GM21515 (cell line): ENCODE measurements around the gene DMAC2.
"Not testable (repeated sequence)": the region's sequence is repeated elsewhere in the genome, so short reads cannot be mapped to it uniquely, and the experiment has no call there.

Experiments used
- ATAC-seq: cut with Tn5 transposase; IDR thresholded peaks from one replicate; pipeline ENCODE4 v1.9.1; 2021; ENCODE audit not compliant: unreplicated experiment

DMAC2 gene

DNA sequence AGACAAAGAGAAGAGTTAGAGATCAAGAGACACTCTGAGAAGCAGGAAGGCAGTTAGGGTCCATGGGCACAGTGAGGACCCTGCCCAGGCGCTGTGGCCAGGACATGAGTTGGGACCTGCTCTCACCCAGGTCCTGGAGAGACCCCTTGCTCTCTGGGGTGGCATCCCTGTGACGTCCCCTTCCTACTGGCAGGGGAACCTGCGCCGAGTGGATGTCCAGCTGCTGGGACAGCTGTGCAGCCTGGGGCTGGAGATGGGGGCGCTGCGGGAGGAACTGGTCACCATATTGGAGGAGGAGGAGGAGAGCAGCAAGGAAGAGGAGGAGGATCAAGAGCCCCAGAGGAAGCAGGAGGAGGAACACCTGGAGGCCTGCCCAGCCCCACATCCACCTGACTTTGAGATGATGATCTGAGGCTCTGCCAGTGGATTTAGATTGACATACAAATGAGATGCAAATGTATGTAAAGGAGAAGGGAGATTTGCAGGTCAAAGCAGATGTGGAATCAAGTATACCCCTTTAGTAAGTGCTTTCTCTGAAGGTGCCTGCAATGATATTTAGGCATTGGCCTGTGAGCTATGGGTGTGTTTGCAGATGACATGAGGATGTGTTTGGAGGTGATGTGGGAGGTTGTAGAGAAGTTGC is 4.2 kb upstream of the DMAC2 start:
- ATAC-seq: no peak

DNA sequence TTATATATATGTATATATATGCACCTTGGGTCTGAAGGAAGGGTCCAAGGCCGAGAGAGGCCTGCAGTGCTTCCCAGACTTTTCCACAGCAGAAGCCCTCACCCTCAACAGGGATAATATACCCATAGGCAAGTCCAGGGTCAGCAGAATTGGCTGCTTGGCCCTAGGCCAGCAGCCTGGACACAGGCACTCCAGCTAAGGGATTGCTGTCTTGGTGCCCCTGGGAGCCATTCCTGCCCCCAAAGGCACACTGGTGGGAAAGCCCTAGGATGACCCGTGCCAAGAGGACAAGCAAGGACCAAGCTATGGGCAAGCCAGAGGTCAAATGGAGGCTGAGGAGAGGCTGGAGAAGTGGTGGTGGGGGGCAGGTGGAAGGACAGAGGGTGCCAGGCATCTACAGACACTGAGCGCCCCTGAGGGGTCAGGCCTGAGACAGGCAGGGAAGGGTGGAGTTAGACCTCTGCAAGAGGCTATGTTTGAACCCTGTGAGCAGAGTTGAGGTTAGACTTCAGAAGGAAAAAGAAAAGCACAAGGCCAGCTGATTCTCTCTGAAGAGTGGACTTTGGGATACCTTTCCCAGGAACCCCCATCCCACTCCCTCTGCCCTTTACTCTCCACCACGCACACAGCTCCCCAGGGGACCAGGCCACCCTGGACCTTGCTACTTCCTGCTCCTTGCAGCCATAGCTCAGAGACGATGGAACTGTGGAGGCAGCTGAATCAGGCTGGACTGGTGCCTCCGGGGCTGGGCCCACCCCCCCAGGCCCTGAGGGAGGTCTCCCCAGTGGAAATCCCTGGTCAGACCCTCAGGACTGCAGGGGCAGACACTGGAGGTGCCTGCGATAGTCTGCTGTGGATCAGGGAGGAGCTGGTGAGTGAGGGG is 3.0 kb upstream of the DMAC2 start, which contains the start of gene ERICH4:
TSS of gene ERICH4 (plus strand) at position 684 of the 883 bp plus-strand sequence. CDS start at position 698, 14 bp downstream.
- ATAC-seq: no peak

DNA sequence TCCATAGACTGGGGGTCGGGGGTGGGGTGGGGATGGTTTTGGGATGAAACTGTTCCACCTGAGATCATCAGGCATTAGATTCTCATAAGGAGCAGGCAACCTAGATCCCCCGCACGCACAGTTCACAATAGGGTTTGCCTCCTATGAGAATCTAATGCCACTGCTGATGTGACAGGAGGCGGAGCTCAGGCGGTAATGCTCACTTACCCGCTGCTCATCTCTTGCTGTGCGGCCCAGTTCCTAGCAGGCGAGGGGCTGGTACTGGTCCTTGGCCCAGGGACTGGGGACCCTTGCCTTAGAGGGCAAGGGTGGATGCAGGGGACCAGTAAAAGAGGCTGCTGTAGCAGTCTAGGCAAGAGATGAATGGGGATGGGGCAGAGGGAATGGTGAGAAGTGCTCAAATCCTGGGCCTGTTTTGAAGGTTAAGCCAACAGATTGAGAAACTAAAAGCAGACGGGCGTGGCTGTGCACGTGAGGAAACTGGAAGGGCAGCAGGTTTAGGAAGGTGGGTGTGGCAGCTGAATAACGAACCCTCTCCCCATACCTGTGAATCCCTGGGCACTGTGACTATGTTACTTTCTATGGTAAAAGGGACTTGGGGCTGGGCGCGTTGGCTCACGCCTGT is 1.7 kb upstream of the DMAC2 start:
- no peak for ATAC-seq

DNA sequence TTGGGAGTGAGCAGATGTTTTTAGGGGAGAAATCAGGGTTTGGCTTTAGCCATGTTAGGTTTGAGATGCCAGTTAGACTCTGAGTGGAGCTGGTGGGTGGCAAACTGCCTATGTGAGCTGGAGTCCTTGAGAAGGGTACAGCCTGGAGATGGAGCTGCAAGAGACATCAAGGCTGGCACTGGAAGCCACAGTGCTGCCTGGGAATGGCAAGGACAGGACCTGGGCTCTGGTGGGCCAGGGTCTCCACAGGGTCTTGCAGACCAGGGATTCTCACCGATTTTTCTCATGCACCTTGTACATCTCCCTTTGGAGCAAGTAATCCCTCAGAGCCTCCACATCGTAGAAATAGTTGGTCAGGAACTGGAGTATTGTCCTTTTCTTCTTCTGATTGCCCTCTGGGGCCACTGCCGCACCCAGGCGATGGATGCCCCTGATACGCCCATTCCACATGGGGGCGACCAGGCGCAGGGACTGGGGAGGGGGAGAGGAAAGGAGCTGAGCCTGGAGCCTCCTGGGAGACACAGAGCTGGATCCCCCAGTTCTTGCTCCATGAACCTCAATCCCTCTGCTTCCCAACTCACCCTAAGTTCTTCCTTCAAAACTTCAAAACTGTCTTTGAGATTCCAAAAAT is 1.7 kb downstream of the DMAC2 start:
- no peak for ATAC-seq

DNA sequence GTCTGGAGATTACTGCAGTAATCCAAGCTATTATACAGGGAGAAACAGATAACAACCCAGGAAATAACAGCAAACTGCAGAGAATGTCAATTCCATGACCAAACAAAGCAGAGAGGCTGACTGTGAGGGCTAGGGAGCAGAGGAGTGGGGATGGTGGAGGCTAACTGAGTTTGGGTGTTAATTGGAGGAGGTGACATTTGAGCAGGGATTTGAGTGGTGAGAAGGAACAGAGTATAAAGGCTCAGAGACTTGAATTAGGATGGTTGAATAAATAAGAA is 3.1 kb downstream of the DMAC2 start:
- ATAC-seq: no peak

DNA sequence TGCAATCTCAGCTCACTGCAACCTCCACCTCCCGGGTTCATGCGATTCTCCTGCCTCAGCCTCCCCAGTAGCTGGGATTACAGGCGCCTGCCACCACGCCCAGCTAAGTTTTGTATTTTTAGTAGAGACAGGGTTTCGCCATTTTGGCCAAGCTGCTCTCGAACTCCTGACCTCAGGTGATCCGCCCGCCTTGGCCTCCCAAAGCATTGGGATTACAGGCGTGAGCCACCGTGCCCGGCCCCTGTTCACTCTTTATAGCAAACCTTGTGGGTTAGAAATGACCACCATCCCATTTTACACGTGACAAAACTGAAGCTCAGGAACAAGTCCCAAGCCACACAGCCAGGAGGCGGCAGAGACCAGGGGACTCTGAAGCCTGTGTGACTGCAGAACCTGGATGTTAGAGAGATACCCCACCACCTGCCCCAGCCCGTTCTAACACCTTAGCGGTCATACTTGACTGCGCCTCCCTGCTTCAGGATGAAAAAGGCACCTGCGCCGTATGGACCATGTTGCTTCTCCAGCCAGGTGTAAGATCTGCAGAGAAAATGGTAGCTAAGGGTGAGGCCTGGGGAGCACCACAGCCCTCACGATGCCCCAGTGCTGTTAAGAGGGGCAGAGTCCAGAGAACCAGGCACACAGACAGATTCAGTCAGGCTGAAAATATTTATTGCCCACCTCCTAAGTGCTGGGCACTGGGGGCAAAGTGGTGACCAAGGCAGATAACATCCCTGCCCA is 3.6 kb downstream of the DMAC2 start:
- no peak for ATAC-seq

DNA sequence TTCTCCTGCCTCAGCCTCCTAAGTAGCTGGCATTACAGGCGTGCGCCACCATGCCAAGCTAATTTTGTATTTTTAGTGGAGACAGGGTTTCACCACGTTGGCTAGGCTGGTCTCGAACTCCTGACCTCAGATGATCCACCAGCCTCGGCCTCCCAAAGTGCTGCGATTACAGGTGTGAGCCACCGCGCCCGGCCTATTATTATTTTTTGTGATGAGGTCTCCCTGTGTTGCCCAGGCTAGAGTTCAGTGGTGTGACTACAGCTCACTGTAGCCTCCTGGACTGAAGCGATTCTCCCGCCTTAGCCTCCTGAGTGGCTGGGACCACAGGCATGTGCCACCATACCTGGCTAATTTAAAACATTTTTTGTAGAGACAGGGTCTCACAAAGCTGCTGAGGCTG is 4.3 kb downstream of the DMAC2 start:
- ATAC-seq: not testable (repeated sequence)

DNA sequence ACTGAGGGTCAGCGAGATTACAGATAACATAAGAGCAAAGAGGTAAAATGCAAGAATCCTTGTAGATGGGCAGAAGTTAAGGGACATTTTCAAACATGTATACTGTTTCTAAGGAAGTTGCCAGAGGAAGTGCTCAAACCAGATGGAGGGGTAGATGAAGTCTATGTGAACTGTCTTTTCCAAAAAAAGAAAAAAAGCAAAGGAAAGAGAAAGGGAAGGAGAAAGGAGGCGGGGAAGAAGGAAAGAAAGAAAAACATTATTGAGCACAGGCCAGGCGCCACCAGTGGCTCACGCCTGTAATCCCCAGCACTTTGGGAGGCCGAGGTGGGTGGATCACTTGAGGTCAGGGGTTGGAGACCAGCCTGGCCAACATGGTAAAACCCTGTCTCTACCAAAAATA is 5.3 kb downstream of the DMAC2 start:
- ATAC-seq: no peak

GRCh38 chr19:41433171-41433570 is 6.5 kb downstream of the DMAC2 start:
- ATAC-seq: no peak

DNA sequence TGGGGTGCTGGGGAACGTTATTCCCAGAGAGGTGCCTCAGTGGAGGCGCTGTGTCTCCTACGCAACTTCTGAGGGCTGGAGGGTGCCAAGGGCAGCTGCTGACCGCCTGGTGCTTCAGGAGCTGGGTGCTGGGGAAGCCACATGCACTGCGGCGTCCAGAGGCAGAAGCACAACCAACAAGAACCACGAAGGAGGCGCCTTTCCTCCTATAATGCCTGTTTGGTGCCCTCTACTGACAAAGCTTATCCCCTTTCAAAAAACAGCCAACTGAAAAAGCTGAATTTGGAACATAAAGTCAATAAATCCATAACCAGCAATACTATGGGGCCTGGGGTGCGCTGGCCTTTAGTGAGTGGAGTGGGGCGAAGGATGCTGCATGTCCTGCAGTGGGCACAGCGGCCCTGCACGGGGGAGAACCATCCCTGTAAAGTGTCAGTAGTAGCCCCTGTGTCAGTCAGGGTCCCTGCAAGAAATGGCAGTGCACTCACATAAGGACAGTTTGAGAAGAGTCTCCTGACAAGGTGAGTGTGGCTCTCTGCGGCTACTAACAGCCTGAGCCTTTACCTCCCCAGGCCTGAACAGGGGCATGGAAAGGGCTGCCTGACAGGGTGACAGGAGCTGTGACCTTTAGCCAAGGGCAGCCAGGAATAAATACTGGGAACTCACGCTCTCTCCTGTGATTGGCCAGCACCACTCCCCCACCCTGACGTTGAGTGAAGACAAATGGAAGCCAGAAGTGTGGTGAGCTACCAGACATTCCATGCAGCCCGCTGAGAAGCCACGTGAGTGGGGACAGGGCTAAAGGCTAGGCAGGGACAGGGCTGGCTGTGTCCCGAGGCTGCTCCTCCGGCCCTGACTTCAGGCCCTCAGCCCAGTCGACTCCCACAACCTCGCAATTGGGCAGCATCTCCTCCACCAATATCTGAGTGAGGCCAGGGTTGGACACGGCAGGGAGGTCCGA is 8.0 kb downstream of the DMAC2 start:
- ATAC-seq: no peak

DNA sequence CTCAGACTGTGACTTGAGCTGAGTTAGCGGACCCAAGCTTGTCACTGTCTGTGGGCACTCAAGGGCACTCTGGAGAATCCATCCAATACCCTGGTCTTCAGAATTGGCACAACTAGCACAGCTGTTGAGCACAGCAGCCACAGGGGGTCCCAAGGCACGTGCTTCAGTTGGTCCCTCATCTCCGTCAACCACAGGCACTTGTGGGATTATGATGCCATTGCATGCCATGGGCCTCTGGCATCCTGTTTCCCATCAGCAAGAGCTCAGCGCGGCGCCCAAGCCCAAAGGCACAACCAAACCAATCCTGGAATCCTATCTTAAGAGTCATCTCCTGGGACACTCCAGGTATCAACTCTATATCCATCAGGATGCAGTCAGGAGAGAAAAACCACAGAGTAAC is 8.8 kb downstream of the DMAC2 start:
- no peak for ATAC-seq

GRCh38 chr19:41428481-41428859 is 11.2 kb downstream of the DMAC2 start:
- ATAC-seq: no peak

GRCh38 chr19:41427647-41428480 is 11.8 kb downstream of the DMAC2 start:
- no peak for ATAC-seq

GRCh38 chr19:41426952-41427646 is 12.6 kb downstream of the DMAC2 start, which contains the start of gene B3GNT8:
B3GNT8 (minus strand) TSS chr19:41427374; CDS start chr19:41426778, 596 bp downstream.
- ATAC-seq: no peak

DNA sequence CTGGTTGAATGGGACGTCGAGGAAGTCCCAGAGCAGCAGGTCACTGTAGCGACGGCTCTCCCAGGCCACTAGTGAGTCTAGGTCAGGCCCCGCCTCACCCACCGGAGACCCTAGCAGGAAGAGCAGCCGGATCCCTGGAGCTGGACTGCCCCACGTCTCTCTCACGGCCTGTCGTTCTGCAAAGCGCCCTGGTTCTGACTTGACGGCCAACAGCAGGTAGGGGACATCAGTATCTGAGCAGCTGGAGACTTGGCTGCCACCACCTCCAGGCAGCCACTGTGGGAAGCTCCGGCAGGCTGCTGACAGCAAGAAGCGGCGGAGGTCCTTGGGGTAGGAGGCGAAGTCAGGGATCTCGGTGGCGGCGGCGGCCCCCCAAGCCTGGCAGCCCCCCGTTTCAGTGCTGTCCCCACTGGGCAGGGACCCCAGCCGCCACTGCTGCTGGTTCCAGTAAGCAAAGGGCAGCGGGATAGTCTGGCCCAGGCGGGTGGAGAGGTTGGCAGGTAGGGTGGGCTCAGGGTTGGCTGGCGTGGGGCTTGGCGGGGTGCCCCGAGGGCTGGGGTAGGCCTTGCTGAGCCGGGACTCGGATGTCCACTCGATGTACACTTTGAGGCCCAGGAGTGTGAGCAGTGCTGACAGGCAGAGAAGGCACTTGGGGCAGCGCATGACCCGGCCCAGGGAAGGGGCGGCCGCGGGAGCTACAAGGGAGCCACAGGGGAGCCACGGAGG is 13.4 kb downstream of the DMAC2 start:
- no peak for ATAC-seq

GRCh38 chr19:41425174-41426115 is 14.3 kb downstream of the DMAC2 start:
- ATAC-seq: no peak
